ENCODE results near the gene DNAAF5.
"Not testable (repeated sequence)": the region's sequence is repeated elsewhere in the genome, so short reads cannot be mapped to it uniquely, and the experiment has no call there.

Gene DNAAF5

DNA sequence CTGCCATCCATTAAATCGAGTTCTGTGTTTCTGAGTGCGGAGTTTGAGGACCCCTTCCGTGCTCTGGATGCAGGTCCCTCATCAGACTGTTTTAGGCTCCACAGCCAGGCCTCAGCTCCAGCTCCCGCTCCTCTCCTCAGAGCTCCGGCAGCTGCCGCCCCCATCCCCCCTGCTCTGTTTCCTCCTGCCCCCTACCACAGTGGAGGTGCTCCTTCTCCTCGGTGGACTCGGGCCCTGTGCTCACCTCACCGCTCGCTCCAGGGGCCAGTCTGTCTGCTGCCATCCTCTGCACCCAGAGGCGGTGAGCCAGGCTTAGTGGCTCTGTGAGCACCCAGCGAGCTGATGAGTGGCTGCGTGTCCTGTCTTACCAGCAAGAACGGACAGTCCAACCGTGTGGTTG is 21.9 kb downstream of the DNAAF5 start:
- DNase-seq, result no peak

- no peak for DNase-seq
Observed at GRCh38 chr7:749140-749551, 22.6 kb downstream of the DNAAF5 start.

- no peak for DNase-seq
Observed at GRCh38 chr7:750111-750905, 23.8 kb downstream of the DNAAF5 start.

- no peak for DNase-seq
Observed at GRCh38 chr7:751826-752225, 25.3 kb downstream of the DNAAF5 start.

- DNase-seq, result not testable (repeated sequence)
Observed at GRCh38 chr7:752256-752655, 25.8 kb downstream of the DNAAF5 start.

DNA sequence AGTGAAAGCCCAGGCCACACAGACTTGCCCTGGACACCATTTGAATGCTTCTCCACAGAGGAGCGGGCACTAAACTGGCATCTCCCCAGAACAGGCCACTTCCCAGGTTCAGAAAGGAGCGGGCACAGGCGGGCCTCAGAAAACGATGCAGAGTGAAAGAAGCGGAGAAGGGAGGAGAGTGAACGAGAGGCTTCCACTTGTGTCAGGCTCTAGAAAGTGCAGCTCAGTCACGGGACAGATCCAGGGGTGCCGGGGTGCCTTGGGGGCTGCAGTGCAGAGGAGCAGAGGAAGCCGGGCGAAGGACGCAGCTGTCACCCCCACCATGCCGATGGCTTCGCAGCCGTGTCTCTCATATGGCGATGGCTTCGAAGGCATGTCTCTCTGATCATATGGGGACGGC is 26.7 kb downstream of the DNAAF5 start:
- no peak for DNase-seq

DNA sequence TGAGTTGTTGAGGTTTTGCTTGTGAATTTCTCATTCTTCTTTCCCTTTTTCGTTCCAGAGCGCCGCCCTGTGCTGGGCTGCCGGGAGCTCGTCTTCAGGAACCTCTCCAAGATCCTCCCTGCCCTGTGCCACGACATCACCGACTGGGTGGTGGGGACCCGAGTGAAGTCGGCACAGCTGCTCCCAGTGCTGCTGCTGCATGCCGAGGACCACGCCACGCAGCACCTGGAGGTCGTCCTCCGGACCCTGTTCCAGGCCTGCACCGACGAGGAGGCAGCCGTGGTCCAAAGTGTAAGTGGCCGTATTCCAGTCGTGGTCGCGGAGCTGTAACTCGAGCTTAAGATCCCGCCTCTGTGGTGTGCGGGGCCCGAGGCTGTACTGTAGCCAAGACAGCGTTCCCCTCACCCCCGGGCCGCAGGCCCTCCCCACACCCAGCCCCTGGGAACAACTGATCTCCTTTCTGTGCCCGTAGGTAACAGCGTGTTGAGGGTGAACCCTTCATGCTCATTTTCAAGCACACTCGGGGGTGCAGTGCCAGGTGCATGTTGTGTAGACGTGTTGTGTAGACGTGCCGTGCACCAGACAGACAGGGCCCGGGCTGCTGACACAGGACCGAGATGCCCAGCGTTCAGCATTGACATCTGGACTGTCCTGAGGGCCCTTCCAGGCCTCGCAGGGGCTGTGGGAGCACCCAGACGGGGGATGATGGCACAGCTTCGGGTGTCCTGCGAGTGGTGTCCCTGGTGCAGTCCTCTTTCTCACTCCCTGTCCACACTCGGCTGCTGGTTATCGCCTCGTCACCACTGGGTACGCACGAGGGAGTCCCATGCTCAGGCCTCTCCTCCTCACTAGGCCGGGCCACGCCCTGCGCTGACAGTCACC is 28.3 kb downstream of the DNAAF5 start:
- DNase-seq, result no peak

DNA sequence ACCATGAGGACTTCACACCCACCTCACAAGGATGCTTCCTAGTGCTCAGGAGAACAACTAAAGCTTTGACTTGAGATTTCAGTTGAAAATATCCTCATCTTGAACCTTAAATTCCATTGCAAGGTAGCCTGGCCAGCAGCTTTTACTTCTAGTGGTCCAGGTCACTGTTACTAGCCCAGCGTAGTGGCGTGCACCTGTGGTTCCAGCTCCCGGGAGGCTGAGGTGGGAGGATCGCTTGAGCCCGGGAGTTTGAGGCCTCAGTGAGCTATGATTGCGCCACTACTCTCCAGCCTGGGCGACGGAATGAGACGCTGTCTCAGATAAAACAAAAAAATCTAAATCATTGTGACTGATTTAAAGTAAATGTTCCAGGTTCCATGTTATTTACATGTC is 28.9 kb downstream of the DNAAF5 start:
- DNase-seq, result no peak

DNA sequence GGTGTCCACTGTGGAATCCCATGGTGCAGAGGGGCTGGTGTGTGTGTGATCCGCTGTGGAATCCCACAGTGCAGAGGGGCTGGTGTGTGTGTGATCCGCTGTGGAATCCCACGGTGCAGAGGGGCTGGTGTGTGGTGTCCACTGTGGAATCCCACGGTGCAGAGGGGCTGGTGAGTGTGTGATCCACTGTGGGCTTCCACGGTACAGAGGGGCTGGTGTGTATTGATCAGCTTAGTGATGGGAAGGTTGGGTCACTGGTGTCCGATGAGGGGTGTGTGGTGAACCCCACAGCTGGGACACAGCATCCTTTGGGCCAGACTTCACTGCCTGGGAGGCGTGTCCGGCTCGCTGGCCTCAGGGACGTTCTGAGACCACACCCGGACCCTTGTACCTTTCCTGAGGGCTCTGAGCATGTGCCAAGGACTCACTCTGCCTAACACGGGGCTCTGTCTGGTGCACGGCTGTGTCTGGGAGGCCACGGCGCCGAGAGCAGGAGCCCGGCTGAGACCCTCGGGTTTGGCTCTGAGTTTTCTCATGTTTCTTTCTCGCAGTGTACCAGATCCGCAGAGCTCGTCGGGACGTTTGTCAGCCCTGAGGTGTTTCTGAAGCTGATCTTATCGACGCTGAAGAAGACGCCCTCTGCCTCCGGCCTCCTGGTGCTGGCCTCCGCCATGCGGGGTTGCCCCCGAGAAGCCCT is 29.9 kb downstream of the DNAAF5 start:
- no peak for DNase-seq

GRCh38 chr7:756928-757560 is 30.5 kb downstream of the DNAAF5 start:
- DNase-seq, result no peak

DNA sequence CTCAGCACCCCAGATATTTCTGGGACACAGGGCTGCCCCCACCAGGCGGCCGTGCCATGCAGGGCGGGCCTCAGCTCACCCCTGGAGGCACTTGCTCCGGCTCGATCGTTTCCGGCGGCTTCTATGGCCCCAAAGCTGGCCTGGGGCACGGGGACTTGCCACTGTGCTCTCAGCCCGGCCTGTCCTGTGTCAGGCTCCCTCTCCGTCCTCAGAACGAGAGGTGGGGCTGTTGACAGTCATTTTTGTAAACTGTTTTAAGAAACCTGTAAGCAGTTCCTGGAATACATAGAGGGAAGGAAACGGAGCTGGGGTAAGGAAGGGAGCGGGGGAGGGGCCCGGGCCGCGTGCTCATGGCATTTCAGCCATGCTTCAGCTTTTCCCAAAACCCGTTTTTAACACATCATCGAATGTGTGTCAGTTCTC is 31.3 kb downstream of the DNAAF5 start:
- no peak for DNase-seq

GRCh38 chr7:759569-759968 is 33.1 kb downstream of the DNAAF5 start:
- DNase-seq, result no peak

GRCh38 chr7:760006-760405 is 33.5 kb downstream of the DNAAF5 start:
- DNase-seq, result no peak

DNA sequence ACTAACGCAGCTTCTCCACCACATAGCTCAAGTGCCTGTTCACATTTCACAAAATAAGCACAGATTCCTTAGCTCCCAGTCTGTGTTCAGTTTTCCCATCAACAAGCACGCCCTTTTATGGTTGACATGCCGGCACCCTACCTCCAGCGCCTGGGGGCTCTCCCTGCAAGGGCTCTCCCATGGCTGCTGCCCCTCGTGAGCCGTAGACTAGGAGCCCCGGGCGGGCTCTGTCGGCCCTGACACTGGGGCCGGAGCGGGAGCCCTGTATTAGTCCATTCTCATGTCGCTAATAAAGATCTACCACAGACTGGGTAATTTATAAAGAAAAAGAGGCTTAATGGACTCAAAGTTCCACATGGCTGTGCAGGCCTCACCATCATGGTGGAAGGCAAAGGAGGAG is 34.6 kb downstream of the DNAAF5 start:
- no peak for DNase-seq

GRCh38 chr7:761631-762030 is 35.1 kb downstream of the DNAAF5 start:
- no peak for DNase-seq

GRCh38 chr7:762885-763284 is 36.4 kb downstream of the DNAAF5 start:
- DNase-seq, result no peak

DNA sequence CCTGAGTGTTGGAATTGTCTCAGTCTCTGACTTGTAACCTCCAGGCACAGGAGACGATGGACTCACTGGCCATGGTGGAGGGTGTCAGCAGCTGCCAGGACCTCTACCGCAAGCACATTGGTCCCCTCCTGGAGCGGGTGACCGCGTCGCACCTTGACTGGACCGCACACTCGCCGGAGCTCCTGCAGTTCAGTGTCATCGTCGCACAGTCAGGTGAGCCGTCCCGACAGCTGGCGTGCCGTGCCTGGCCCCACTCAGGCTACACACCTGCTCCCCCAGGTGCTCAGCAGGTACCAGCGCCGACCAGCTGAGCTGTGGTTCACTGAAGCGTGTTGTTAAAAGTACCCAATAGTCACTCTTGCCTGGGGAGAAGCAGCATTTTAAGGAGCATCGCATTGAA is 37.3 kb downstream of the DNAAF5 start:
- DNase-seq, result no peak

GRCh38 chr7:765383-765782 is 38.9 kb downstream of the DNAAF5 start:
- DNase-seq, result no peak

DNA sequence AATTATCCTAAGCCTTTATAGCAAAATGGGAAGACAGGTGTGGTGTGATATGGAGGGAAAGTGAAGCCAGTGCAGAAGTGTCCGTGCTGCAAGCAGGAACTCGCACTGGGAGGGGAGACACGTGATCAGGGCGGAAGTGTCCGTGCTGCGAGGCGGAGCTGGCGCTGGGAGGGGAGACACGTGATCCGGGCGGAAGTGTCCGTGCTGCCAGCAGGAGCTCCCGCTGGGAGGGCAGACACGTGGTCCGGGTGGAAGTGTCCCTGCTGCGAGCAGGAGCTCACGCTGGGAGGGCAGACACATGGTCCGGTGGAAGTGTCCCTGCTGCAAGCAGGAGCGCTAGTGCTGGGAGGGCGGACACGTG is 41.1 kb downstream of the DNAAF5 start:
- DNase-seq, result no peak

DNA sequence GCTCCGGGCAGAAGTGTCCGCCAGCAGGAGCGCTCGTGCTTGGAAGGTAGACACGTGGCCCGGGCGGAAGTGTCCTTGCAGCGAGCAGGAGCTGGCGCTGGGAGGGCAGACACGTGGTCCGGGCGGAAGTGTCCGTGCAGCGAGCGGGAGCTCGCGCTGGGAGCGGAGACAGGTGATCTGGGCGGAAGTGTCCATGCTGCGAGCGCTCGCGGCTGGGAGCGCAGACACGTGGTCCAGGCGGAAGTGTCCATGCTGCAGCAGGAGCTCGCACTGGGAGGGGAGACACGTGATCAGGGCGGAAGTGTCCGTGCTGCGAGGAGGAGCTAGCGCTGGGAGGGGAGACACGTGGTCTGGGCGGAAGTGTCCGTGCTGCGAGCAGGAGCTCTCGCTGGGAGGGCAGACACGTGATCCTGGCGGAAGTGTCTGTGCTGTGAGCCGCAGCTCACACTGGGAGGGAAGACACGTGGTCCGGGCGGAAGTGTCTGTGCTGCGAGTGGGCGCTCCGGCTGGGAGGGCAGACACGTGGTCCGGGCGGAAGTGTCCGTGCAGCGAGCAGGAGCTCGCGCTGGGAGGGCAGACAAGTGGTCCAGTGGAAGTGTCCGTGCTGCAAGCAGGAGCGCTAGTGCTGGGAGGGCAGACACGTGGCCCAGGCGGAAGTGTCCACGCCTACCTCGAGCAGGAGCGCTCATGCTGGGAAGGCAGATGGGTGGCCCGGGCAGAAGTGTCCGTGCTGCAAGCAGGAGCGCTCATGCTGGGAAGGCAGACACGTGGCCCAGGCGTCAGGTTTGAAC is 41.6 kb downstream of the DNAAF5 start:
- peak; percentile 77 for DNase-seq

GRCh38 chr7:768881-769504 is 42.5 kb downstream of the DNAAF5 start:
- DNase-seq, result no peak

DNA sequence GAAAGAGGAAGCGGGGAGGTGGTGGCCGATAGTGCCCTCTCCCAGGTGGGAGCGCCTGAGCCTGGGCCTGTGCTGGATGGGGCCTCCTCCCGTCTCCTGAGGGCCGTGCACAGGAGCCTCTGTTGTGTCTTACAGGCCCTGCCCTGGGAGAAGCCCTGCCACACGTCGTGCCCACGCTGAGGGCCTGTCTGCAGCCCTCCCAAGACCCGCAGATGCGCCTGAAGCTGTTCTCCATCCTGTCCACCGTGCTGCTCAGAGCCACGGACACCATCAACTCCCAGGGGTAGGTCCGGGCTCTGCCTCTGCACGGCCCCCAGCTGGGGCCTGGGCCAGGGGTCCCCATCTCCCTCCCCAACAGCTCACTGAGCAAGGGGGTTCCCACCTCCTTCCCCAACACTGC is 43.8 kb downstream of the DNAAF5 start:
- DNase-seq, result no peak

All from NCI-H1417 treated with DMSO at 0.1 percent for 48 hours (cell line).